Tibial artery (tissue), 4 donors: ENCODE data around the gene UGGT1.
A peak's percentile ranks its signal among the peaks of the same experiment; 100 is the strongest.

Source experiments
- DNase-seq, 2 donors: peaks; one replicate each; pipeline ENCODE4 v3.0.0-alpha.2; 2019
- H3K27ac ChIP-seq, 2 donors: fragments of 200-600 bp; sonication (generic) in 1 of 2; 1 replicate in 1 of 2; 2 replicates in 1 of 2; pipeline ENCODE4 v1.5.1; 2018 to 2019; ENCODE audit warnings: mild to moderate bottlenecking in 1 of 2
- H3K27me3 ChIP-seq, 2 donors: fragments of 200-600 bp; sonication (generic) in 1 of 2; one replicate each; pipeline versions ENCODE4 v1.5.1 to v1.6.0; 2016 to 2019
- H3K36me3 ChIP-seq, 3 donors: fragments of 200-600 bp; sonication (generic) in 2 of 3; one replicate each; pipeline ENCODE4 v1.5.1; 2016 to 2019; ENCODE audit warnings: mild to moderate bottlenecking in 2 of 3
- H3K4me1 ChIP-seq, 4 donors: fragments of 200-600 bp; sonication (generic) in 2 of 4; 1 replicate in 3 of 4; 2 replicates in 1 of 4; pipeline ENCODE4 v1.5.1; 2016 to 2019
- H3K4me3 ChIP-seq, 2 donors: fragments of 200-600 bp; sonication (generic) in 1 of 2; 1 replicate in 1 of 2; 2 replicates in 1 of 2; pipeline ENCODE4 v1.5.1; 2018 to 2019; ENCODE audit warnings: mild to moderate bottlenecking in 2 of 2
- H3K9me3 ChIP-seq, 3 donors: fragments of 200-600 bp; sonication (generic) in 1 of 3; one replicate each; pipeline ENCODE4 v1.5.1; 2016 to 2019
- intact Hi-C: fragments of 100-400 bp; cut with DNase I; formaldehyde crosslinking; loops from one replicate; pipeline ENCODE4 v1.15.0; 2023; ENCODE audit warnings: low total_unique reads
- TF ChIP-seq, protein P1 (sequence below), 2 experiments: fragments of 200-600 bp in 1 of 2; fragments of 450-650 bp in 1 of 2; IDR thresholded peaks; one replicate each; pipeline ENCODE4 v1.5.1; 2017 to 2019; ENCODE audit warnings: antibody characterized with exemption in 2 of 2, mild to moderate bottlenecking in 1 of 2, moderate library complexity in 1 of 2

Gene UGGT1

DNA sequence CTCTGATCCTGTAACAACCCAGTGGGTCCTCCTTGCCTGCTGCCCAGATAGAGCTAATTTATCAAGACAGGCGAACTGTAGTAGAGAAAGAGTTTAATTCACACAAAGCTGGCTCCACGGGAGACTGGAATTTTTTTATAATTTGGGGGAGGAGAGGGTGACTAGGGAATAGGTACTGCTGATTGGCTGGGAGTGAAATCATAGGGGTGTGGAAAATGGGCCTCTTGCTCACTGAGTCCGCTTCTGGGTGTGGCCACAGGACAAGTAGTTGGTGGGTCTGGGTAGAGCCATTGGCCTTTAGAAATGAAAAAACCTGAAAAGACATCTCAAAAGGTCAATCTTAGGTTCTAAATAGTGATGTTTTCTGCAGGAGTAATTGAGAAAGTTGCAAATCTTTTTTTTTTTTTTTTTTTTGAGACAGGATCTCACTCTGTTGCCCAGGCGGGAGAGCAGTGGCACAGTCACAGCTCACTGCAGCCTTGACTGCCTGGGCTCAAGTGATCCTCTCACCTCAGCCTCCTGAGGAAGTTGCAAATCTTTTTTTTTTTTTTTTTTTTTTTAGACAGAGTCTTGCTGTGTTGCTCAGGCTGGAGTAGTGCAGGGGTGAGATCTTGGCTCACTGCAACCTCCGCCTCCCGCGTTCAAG is 14.4 kb upstream of the UGGT1 start:
- no peaks in the 10 kb centered on the region for H3K36me3 ChIP-seq
- no peak overlapping the region for H3K4me3 ChIP-seq
- intact Hi-C loops, result no loop called here
- H3K4me1 ChIP-seq, result no peaks in the 10 kb centered on the region
- H3K27ac ChIP-seq, result no peak overlapping the region
- TF ChIP-seq, protein P1, sequence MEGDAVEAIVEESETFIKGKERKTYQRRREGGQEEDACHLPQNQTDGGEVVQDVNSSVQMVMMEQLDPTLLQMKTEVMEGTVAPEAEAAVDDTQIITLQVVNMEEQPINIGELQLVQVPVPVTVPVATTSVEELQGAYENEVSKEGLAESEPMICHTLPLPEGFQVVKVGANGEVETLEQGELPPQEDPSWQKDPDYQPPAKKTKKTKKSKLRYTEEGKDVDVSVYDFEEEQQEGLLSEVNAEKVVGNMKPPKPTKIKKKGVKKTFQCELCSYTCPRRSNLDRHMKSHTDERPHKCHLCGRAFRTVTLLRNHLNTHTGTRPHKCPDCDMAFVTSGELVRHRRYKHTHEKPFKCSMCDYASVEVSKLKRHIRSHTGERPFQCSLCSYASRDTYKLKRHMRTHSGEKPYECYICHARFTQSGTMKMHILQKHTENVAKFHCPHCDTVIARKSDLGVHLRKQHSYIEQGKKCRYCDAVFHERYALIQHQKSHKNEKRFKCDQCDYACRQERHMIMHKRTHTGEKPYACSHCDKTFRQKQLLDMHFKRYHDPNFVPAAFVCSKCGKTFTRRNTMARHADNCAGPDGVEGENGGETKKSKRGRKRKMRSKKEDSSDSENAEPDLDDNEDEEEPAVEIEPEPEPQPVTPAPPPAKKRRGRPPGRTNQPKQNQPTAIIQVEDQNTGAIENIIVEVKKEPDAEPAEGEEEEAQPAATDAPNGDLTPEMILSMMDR (IDR thresholded peaks at IDR 0.05), result no peak
- H3K27me3 ChIP-seq, result no peaks in the 10 kb centered on the region
- no peak for DNase-seq
- H3K9me3 ChIP-seq, result no peaks in the 10 kb centered on the region

DNA sequence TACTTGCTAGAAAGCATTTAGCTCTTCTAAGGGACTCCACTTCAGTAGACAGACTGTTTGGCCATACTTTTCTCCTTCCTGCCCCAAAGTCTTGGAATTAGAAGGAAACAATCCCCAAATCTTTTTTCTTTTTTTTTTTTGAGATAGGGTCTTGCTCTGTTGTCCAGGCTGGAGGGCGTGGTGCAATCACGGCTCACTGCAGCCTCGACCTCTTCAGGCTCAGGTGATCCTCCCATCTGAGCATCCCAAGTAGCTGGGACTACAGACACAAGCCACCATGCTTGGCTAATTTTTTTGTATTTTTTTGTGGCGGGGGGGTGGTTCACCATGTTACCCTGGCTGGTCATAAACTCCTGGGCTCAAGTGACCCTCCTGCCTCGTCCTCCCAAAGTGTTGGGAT is 6.2 kb upstream of the UGGT1 start:
- Histone ChIP-seq H3K9me3 (no peaks in the 10 kb centered on the region), H3K36me3 (no peaks in the 10 kb centered on the region), H3K4me1 (no peaks in the 10 kb centered on the region), H3K27ac (no peak overlapping the region), H3K4me3 (no peak overlapping the region), H3K27me3 (no peaks in the 10 kb centered on the region)
- DNase-seq, result no peak
- intact Hi-C loops, result loop anchor here (10.0 kb wide), 1 partner anchor 180 kb away; no protein-coding TSS in a partner anchor
- TF ChIP-seq, protein P1 (IDR thresholded peaks at IDR 0.05), result no peak

DNA sequence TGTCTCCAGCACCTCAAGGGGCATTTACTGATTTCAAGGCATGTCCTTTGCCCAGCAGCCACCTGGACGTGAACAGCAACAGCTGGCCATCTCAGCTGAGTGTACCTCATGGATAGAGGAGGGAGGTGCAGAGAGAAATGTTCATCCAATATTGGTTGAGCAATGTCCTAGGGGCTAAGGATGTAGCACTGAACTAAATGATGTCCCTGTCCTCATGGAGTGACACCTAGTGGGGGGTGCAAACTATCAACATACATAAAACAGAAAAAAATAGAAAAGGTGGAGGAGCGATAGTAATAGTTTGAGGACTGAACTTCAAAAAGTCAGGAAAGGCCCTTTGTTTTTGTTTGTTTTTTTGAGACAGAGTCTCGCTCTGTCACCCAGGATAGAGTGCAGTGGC is 4.8 kb upstream of the UGGT1 start:
- TF ChIP-seq, protein P1 (IDR thresholded peaks at IDR 0.05), result no peak
- Histone ChIP-seq H3K4me1 (peaks cover 0 to 5% (median 2%) of the 10 kb centered on the region in 4 donors), H3K4me3 (no peak overlapping the region), H3K27ac (no peak overlapping the region), H3K27me3 (no peaks in the 10 kb centered on the region), H3K9me3 (no peaks in the 10 kb centered on the region), H3K36me3 (no peaks in the 10 kb centered on the region)
- no peak for DNase-seq
- intact Hi-C loops, result loop anchor here (10.0 kb wide), 1 partner anchor 181 kb away; no protein-coding TSS in a partner anchor

DNA sequence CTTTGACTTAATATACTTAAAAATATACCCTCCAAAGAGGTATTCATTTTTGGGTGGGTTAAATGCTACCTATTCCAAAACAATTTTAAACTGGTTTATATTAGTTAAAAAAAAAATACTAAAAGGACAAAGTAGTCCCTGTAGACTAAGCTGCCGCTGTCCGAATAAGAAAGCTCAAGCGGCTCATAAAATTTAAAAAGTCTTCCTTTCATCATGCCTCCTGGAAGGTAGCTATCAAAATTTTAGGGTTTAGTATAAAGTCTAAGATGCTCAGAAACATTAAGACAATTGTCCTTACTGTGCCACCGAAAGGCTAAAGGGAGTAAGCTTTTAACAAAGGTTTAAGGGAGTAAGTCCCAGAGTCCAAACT is 440 bp upstream of the UGGT1 start:
- intact Hi-C loops, result loop anchor here (5.0 kb wide), 2 partner anchors 58 to 208 kb away; no protein-coding TSS in a partner anchor
- peak overlapping the region; percentile 73 to 79 for H3K27ac ChIP-seq
- TF ChIP-seq, protein P1 (IDR thresholded peaks at IDR 0.05), result no peak
- H3K4me1 ChIP-seq, result peaks cover 0 to 21% (median 13%) of the 10 kb centered on the region in 4 donors
- H3K9me3 ChIP-seq, result no peaks in the 10 kb centered on the region
- H3K36me3 ChIP-seq, result no peaks in the 10 kb centered on the region
- DNase-seq, result no peak
- peak overlapping the region; percentile 76 to 83 for H3K4me3 ChIP-seq
- H3K27me3 ChIP-seq, result no peaks in the 10 kb centered on the region

DNA sequence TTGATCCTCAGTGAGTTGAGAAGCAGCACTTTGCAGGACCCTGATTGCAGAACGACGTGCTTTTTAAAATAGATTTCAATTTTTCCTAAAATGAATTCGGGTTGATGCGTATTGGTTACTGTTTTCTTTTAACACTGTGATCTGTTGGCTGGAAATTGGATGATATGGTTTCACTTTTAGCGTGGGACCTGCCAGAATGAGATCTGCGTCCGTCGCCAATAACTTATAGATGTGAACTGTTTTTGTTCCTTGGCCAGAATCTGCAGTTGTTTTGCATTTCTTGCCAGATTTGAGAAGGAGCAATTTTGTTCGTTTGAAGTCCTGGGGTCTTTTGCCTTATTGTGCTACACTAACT is 703 bp downstream of the UGGT1 start:
- Histone ChIP-seq H3K4me1 (peaks cover 0 to 21% (median 13%) of the 10 kb centered on the region in 4 donors), H3K4me3 (peak overlapping the region; percentile 76 to 83), H3K27me3 (no peaks in the 10 kb centered on the region), H3K36me3 (no peaks in the 10 kb centered on the region), H3K27ac (peak overlapping the region; percentile 73 to 79), H3K9me3 (no peaks in the 10 kb centered on the region)
- intact Hi-C loops, result loop anchor here (5.0 kb wide), 2 partner anchors 59 to 209 kb away; no protein-coding TSS in a partner anchor
- TF ChIP-seq, protein P1 (IDR thresholded peaks at IDR 0.05), result no peak
- no peak for DNase-seq
